ENCODE data around the gene SLC44A5. TPM values are rescaled to one million over a fixed set of nuclear protein-coding genes. Genes with fewer than 3 reads are reported as not detected.
"Not testable (repeated sequence)": the region's sequence is repeated elsewhere in the genome, so short reads cannot be mapped to it uniquely, and the experiment has no call there.

SLC44A5 gene
- total RNA-seq, 1 donor from 2014 or later, result 0.60 TPM

DNA sequence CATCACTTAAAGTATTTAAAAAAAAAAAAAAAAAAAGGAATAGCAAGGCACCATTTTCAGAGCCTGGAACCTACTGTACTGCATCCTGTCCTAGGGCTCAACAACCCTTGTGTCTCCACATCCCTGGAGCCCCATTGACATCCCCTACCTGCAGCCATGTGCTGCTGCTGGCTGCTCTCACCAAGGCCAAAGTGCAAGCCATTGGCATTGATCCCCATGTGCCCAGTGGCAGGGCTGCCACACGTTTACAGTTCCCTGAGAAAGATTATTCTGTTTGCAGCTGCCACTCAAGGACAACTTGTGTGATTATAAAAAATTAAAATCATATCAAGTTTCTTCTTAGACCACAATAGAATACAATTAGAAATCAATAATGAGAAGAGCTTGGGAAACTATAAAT lies 346.8 kb downstream of the SLC44A5 start:
- ATAC-seq, result no peak

DNA sequence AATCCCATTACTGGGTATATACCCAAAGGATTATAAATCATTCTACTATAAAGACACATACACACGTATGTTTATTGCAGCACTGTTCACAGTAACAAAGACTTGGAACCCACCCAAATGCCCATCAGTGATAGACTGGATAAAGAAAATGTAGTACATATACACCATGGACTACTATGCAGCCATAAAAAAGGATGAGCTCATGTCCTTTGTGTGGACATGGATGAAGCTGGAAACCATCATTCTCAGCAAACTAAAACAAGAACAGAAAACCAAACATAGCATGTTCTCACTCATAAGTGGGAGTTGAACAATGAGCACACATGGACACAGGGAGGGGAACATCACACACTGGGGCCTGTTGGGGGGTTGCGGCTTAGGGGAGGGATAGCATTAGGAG lies 347.3 kb downstream of the SLC44A5 start:
- ATAC-seq, result not testable (repeated sequence)

DNA sequence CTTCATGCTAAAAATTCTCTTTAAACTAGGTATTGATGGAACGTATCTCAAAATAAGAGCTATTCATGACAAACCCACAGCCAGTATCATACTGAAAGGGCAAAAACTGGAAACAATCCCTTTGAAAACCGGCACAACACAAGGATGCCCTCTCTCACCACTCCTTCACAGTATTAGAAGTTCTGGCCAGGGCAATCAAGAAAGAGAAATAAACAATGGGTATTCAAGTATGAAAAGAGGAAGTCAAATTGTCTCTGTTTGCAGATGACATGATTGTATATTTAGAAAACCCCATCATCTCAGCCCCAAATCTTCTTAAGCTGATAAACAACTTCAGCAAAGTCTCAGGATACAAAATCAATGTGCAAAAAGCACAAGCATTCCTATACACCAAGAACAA lies 349.0 kb downstream of the SLC44A5 start:
- ATAC-seq, result not testable (repeated sequence)

DNA sequence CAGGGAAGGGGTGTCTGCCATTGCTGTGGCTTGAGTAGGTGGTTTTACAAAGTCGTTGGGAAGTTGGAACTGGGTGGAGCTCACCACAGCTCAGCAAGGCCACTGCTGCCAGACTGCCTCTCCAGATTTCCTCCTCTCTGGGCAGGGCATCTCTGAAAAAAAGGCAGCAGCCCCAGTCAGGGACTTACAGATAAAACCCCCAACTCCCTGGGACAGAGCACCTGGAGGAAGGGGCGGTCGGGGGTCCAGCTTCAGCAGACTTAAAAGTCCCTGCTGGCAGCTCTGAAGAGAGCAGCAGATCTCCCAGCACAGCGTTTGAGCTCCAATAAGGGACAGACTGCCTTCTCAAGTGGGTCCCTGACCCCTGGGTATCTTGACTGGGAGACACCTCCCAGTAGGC lies 352.6 kb downstream of the SLC44A5 start:
- ATAC-seq, result no peak

DNA sequence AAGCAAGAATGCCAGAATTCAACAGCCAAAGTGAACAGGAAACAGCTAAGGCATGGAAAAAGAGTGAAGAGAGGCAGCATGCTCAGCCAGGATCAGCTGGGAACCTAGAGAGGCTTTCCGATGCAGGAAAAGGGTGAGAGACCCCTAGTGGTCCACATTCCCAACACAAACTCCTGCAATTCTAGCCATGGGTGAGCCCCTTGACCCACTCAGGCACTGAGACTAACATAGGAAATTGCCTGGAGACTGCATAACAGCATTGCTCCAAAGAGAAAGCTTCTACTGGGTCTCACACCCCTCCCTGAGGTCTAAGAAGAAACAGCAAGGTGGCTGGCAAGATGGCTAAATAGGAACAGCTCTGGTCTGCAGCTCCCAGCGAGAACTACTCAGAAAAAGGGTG lies 353.5 kb downstream of the SLC44A5 start:
- ATAC-seq, result no peak

DNA sequence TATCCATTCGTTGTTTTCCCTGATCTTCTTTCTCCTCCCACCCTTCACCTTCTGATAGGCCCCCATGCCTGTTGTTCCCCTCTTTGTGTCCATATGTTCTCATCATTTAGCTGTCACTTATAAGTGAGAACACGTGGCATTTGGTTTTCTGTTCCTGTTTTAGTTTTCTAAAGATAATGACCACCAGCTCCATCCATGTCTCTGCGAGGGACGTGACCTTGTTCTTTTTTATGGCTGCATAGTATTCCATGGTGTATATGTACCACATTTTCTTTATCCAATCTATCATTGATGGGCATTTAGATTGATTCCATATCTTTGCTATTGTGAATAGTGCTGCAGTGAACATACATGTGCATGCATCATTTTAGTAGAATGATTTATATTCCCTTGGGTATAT lies 360.8 kb downstream of the SLC44A5 start:
- not testable (repeated sequence) for ATAC-seq

DNA sequence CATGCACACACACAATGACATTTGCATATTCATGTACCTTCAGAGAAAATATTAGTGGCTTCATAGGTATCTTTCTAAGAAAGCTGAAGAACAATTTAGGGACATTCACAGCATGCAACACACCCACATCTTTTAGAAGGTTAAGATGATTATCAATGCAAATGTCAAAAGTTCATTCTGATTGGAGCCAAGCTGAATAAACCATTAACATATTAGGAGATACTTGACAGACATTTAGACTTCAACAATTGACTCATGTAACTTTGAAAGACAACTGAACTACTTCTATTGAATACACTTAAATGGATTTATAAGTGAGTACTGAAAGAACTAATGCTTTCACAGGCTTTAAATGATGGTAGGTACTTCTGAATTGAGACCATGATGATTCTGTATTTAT lies 365.7 kb downstream of the SLC44A5 start:
- no peak for ATAC-seq

DNA sequence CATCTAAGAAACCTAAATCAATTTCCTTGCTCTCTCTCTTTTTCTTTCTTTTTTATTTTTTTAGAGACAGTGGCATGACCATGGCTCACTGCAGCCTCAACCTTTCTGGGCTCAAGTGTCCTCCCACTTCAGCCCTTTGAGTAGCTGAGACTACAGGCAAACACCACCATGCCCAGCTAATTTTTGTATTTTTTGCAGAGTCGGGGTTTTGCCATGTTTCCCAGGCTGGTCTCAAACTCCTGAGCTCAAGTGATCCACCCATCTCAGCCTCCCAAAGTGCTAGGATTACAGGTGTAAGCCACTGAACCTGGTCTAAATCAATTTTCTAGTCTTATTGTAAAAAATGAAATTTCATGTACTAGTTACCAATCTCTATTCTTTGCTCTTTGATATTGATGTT lies 367.8 kb downstream of the SLC44A5 start:
- ATAC-seq, result no peak

DNA sequence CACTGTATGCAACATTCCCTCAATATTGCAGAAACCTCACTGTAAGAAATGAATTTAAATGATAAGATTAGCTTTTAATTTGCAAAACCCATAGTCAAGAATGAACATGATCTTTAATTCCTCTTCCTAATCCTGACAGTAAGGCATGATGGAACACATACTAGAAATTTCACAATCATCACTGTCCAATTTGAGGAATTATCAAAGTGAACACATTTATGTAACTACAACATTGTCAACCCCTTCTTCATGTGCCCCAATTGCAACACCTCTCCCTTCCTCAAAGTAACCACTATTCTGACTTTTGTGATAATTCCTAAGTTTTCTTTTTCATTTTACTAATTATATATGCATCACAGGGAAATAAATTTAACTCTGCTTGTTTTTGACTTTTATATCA lies 373.6 kb downstream of the SLC44A5 start:
- no peak for ATAC-seq

DNA sequence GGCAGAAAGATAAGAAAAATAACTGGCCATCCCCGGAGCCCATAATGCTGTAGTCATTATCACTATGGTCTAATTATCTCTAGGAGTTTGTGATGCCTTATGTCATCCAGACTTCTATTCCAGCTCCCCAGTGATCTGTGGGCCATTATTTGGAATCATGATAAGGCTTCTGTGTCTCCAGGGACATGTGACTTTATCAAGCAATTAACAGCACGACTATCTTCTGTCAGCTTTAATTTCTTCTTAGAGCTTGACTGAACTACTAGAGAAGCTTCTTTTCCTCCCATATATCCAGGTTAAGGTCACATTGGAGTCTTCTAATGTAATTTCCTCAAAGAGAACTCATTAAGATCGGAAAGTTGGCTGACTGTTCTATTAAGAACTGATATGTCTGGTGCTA lies 376.4 kb downstream of the SLC44A5 start:
- ATAC-seq, result no peak

DNA sequence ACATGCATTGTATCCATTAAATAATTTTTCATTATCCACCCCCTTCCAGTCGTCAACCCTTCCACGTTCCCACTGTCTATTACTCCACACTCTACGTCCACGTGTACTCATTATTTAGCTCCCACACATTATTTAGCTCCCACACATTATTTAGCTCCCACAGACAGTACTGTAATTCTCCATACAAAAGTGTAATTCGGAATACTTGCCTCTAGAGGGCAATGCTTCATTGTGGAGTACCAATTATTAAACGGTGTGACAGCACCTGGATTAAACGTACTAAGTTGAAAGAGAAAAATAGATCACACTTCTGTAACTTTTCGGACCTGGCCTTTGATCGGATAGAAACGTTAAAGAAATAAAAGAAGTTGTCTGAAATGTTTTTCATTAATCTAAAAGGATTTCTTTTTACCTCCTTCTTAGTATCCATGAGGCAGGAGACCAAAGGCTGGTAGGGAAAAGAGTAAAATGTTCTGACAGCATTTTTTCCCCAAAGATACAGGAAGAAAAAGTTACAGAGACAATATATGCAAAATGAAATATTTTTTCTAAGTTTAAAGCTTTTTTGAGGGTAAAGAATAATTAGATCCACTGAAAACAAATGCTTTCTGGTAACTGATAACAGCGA lies 377.5 kb downstream of the SLC44A5 start:
- ATAC-seq, result peak; percentile 74

DNA sequence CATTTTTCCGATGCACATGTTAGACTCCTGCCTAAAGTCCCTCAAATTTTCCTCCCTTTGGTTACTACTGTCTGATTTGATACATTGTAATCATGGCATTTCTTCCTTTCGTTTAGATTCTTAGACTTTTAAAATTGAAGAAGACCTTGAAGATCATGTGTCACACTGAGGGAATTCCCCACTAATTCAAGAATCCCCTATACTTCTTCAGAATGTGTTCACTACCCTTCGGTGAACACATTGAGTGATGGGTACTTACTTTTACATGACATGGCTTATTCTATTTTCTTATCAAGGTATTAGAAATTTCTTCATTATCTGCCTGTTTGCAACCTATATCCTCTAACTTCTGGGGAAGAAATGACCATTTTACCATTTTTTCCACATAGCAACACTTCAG lies 390.8 kb downstream of the SLC44A5 start:
- ATAC-seq, result no peak

DNA sequence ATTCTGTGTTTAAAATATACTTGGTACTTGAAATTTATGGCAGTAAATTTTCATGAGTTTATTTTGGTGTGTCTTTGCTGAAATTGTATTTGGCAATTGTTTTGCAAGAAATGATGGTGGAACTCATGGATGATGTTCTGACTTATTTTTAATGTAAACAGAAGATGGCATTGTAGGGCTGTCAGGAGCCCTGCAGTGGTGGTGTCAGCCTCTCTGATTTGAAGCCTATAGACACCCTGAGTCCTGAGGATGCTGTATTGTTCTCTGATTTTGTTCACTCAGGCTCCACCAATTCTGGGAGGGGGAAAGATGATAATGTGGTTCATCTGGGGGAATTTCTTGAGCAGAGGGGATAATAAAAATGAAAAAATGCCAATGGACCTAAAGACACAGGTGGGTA lies 396.9 kb downstream of the SLC44A5 start:
- no peak for ATAC-seq

DNA sequence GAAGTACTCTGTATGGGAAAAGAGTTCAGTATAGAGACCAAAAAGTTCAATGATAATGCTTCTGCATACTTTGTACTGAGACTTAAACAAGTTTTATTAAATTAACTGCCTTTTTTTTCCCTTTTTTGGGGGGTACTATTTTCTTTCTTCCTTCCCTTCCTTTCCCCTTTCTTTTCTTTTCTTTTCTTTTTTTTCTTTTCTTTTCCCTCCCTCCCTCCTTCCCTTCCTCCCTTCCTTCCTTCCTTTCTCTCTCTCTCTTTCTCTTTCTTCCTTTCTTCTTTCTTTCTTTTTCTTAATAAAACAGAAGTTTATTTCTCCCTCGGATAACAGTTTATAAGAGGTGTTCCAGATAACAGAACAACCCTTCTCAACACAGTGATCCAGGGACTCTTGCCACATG lies 399.3 kb downstream of the SLC44A5 start:
- no peak for ATAC-seq

DNA sequence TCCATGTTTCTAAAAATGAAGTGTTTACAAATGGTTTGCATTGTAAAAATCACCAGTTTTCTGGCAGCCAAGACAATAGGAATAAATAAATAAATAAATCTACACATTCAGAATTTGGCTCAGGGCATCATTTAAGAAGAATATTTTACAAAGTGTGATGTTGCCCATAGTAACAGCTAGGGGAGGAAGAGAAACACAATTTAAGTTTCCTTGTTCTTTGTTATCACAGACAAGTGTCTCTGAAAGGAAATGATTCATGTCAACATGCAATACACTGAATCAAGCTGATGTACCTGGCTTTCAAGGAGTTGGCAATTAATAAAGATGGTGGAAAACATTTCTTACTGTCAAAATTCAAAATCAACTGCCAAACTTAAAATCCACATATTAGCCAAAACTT lies 402.1 kb downstream of the SLC44A5 start:
- no peak for ATAC-seq

DNA sequence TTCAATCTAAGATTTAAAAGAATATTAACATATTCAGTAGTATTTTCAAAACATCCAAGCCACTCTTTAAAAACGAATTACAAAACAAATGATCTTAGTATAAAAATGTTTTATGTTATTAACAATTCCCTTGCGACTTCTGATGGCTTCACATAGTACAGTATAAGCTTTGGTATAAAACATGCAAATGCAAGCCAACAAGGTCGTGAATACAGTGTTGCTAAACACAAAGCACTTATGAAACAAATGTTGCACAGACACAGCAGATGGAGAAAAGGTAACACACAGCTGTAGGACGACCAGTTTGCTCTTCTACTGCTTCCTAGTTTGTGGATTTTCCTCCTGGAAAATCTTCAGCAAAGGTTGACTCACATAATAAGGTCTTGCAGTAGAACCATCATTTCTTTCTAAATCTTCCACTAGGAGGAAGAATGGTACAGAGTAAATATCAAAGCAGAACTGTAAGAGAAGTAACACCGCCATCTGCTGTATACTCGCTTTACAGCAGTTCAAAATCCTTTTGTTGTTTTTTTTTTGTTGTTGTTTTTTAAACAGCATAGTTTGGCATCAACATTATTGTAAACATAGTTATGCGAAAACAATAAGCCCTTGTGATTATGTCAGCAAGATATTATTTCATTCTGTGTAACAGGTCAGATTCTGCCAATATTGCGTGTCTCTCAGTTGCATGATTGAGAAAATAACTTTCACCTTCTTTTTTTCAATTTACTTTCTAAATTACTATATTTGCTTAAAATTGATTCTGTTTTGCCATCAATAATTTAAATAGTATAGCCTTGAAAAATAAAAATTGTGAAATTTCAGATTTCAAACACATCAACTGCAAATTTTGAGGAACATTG lies 407.3 kb downstream of the SLC44A5 start:
- ATAC-seq, result peak; percentile 70

DNA sequence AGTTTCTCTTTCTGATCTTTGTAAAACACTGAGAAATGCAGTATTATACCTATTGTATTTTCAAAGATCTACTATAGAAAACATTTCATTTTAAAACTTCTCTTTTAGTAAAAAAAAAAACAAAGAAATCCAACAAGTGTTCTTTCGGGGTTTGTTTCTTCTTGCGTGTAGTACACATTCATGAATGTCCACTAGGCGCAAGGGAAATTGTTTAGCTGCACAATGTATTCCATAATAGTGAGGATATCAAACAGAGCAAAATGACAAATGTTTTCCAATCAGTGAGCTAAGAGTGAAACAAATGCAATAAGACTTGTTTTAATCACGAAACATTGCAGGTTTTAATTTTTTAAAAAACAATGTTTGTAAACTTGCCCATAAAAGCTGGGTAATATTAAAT lies 408.2 kb downstream of the SLC44A5 start:
- no peak for ATAC-seq

DNA sequence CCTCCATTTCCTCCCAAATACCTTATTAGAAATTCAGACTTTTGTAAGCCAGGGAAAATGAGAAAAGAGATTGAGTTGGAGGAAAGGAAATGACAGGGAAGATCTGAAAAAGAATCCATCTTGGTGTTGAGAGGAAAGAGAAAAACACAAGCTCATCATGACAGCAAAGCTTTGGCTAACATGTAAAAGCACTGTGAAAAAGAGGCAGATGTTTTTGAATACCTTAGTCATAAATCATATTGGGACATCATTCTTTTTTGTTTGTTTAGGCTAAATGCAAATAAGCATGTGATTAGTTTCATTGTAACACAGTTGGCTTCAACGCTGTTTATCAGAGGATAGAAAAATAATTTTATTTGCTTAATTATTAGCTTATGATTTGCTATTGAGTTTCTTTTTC lies 412.2 kb downstream of the SLC44A5 start:
- ATAC-seq, result no peak

DNA sequence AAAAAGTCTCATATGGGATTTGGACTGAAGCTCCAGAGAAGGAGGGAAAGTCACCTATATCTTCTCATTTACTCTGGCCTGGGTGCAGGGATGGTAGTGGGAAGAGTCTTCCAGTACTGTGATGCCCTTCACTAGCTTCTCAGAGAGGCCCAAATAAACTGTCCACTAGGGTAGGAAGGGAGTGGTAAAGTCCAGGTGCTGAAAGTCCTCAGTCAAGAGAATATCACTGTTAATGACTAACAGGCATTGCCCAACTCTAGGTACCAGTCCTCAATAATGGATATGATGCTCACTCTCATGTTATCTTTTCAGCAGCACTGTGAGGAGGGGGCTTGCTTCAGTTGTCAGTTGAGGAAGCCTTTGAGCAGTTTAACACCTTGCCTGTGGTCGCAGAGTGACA lies 412.8 kb downstream of the SLC44A5 start:
- no peak for ATAC-seq

DNA sequence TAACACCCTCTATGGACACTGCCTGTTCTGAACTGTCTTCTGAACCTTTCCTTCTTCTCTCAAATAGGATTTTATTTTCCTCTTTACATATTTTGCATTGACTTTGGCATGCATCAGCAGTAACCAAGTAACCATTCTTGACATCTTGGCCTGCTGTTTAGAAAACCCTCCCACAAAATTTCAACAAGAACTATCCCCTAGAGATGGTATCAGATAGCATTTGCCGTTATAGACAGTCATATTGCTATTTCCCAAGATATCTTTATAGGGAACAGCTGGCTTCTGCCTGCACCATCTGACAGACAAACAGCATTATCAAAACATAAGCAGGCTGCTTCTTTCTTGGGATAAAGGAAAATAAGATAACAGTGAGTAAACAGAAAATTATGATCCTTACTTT lies 422.0 kb downstream of the SLC44A5 start:
- no peak for ATAC-seq

DNA sequence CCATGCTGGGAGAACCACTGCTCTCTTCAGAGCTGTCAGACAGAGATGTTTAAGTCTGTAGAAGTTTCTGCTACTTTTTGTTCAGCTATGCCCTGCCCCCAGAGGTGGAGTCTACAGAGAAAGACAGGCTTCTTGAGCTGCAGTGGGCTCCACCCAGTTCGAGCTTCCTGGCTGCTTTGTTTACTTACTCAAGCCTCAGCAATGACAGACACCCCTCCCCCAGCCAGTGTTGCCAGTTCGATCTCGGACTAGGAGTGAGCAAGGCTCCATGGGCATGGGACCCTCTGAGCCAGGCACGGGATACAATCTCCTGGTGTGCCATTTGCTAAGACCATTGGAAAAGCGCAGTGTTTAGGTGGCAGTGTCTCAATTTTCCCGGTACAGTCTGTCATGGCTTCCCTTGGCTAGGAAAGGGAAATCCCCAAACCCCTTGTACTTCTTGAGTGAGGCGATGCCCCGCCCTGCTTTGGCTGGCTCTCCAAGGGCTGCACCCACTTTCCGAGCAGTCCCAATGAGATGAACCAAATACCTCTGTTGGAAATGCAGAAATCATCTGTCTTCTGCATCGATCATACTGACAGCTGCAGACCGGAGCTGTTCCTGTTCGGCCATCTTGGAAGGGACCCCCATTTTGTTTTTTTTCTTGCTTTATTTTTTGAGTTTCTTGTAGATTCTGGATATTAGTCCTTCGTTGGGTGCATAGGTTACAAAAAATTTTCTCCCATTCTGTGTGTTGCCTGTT lies 429.5 kb downstream of the SLC44A5 start:
- ATAC-seq, result not testable (repeated sequence)

DNA sequence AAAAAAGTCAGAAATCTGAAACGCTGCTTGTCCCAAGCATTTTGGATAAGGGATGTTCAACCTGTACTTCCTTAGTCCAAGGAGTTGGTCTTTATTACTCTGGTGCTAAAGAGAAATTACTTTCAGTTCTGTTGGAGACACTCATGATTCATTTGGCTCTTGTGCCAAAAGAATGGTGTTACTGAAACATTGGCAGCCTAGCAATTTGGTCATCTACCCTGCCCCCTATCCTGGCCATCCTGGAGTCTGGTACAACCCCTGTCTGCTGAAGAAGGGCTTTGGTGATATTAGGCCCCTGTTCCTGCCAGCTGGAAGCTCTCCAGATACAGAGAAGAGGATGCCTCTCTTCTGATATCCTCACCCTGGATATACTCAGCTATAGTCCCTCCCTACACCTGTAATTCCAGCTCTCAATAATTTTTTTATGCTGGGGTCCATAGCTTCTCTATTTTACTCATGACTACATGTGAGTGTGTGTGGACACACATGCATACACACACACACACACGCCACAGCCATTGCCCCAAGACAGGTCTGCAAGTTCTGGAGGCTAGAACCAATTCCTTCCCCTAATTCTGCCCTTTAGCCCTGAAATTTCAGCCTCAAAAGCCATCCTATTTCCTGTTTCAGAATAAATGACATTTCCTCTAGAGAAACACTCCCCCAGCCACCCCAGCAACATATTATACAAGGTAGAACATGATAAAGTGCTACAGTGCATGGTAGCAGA lies 436.7 kb downstream of the SLC44A5 start:
- no peak for ATAC-seq

DNA sequence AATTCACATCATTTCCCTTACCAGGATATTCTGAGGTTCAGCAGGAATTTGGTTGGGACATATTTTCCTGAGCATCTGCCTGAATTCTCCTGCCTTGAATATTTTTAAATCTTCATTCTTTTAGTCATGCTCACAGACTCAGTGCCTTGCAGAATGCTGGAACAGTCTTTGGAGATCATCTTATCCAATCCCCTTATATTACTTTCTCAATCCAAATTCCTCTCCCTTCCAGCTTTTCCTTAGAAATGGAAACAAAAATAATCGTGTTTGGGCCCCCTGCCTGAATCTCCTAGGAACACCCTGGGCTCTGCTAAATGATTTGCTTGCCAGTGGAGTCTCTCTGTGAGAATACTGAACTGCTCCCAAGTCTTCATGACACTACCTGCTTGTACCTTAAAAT lies 438.4 kb downstream of the SLC44A5 start:
- no peak for ATAC-seq
